HepG2 (cell line): ENCODE results near the gene LURAP1L. TPM values are rescaled to one million over a fixed set of nuclear protein-coding genes. Genes with fewer than 3 reads are reported as not detected.

Source experiments
- ATF4 ChIP-seq, 2 experiments: fragments of 450-650 bp in 1 of 2; sonication (generic) in 1 of 2; formaldehyde crosslinking; IDR thresholded peaks; 2 replicates each; pipeline versions ENCODE4 v1.5.0 to v1.8.0; 2020 to 2022; ENCODE audit warnings: mild to moderate bottlenecking in 1 of 2, missing genetic modification reagents in 1 of 2
- BORCS8-MEF2B ChIP-seq: sonication (generic); formaldehyde crosslinking; IDR thresholded peaks from 2 replicates; pipeline ENCODE4 v1.8.0; 2022; ENCODE audit warnings: mild to moderate bottlenecking, missing genetic modification reagents
- EP300 ChIP-seq, 3 experiments: sonication (generic) in 1 of 3; formaldehyde crosslinking in 1 of 3; IDR thresholded peaks; 2 replicates each; pipeline versions ENCODE4 v1.5.1 to v1.6.1; 2011 to 2020; ENCODE audit warnings: low read depth in 2 of 3, low read length in 2 of 3, borderline replicate concordance in 1 of 3, improper control_type of control experiment in 1 of 3, mild to moderate bottlenecking in 1 of 3, missing genetic modification reagents in 1 of 3, moderate library complexity in 1 of 3
- ISL2 ChIP-seq: sonication (generic); formaldehyde crosslinking; IDR thresholded peaks from 2 replicates; pipeline ENCODE4 v1.5.0; 2020; ENCODE audit warnings: missing genetic modification reagents
- NFYB ChIP-seq: sonication (generic); formaldehyde crosslinking; IDR thresholded peaks from 2 replicates; pipeline ENCODE4 v1.4.0; 2020; ENCODE audit warnings: missing genetic modification reagents
- PAWR ChIP-seq: sonication (generic); formaldehyde crosslinking; IDR thresholded peaks from 2 replicates; pipeline ENCODE4 v1.4.0; 2020; ENCODE audit warnings: missing genetic modification reagents, mild to moderate bottlenecking, borderline replicate concordance
- PITX1 ChIP-seq: sonication (generic); formaldehyde crosslinking; IDR thresholded peaks from 2 replicates; pipeline ENCODE4 v1.5.1; 2020; ENCODE audit warnings: mild to moderate bottlenecking, missing genetic modification reagents
- SKI ChIP-seq: fragments of 450-650 bp; IDR thresholded peaks from one replicate; pipeline ENCODE4 v1.6.1; 2018; ENCODE audit warnings: mild to moderate bottlenecking; ENCODE audit not compliant: partially characterized antibody
- SRF ChIP-seq: IDR thresholded peaks from 2 replicates; pipeline ENCODE4 v1.6.1; 2011; ENCODE audit warnings: mild to moderate bottlenecking, low read depth, low read length, moderate library complexity
- ZFY ChIP-seq: sonication (generic); formaldehyde crosslinking; IDR thresholded peaks from 2 replicates; pipeline ENCODE4 v1.4.0; 2020; ENCODE audit warnings: missing genetic modification reagents
- ZKSCAN5 ChIP-seq: sonication (generic); formaldehyde crosslinking; IDR thresholded peaks from 2 replicates; pipeline ENCODE4 v1.5.1; 2020; ENCODE audit warnings: mild to moderate bottlenecking, missing genetic modification reagents
- ZNF142 ChIP-seq: sonication (generic); formaldehyde crosslinking; IDR thresholded peaks from 2 replicates; pipeline ENCODE4 v1.4.0; 2020; ENCODE audit warnings: missing genetic modification reagents
- ZNF383 ChIP-seq: sonication (generic); formaldehyde crosslinking; IDR thresholded peaks from 2 replicates; pipeline ENCODE4 v1.4.0; 2020; ENCODE audit warnings: missing genetic modification reagents, mild to moderate bottlenecking, borderline replicate concordance
- ZNF616 ChIP-seq: sonication (generic); formaldehyde crosslinking; IDR thresholded peaks from 2 replicates; pipeline ENCODE4 v1.5.0; 2020; ENCODE audit warnings: low read depth, mild to moderate bottlenecking, missing genetic modification reagents
- ZNF7 ChIP-seq: IDR thresholded peaks from 2 replicates; pipeline ENCODE4 v1.6.1; 2016; ENCODE audit warnings: missing biosample characterization, missing genetic modification reagents
- ZNF709 ChIP-seq: sonication (generic); formaldehyde crosslinking; IDR thresholded peaks from 2 replicates; pipeline ENCODE4 v1.5.0; 2020; ENCODE audit warnings: mild to moderate bottlenecking, missing genetic modification reagents
- ZNF878 ChIP-seq: sonication (generic); formaldehyde crosslinking; IDR thresholded peaks from 2 replicates; pipeline ENCODE4 v1.8.1; 2023; ENCODE audit warnings: mild to moderate bottlenecking, missing genetic modification reagents, moderate library complexity
- polyA plus RNA-seq, 8 experiments: library from polyadenylated mRNA; depleted of rRNA in 3 of 8; stranded (reverse) in 7 of 8; unstranded in 1 of 8; fragments of >200 nt; fragmentation: Illumina TruSeq in 4 of 8; extraction: Trizol in 4 of 8; gene quantifications; 2 replicates each; pipeline versions ENCODE4 v1.2.1 to v1.2.3, GENCODE V29; 2011 to 2016; ENCODE audit warnings: low read depth in 4 of 8, missing spikeins in 1 of 8, mixed read lengths in 1 of 8; ENCODE audit not compliant: insufficient read depth in 1 of 8
- total RNA-seq, 5 experiments: library from RNA; depleted of rRNA; stranded (reverse); fragments of >200 nt; fragmentation: Illumina TruSeq; extraction: Trizol; gene quantifications; 2 replicates each; pipeline ENCODE4 v1.2.3, GENCODE V29; 2016; ENCODE audit warnings: low read depth in 1 of 5
- TF ChIP-seq, protein P1 (sequence below): IDR thresholded peaks from 2 replicates; pipeline ENCODE4 v1.6.1; 2016
- TF ChIP-seq, protein P2 (sequence below): sonication (generic); formaldehyde crosslinking; IDR thresholded peaks from 2 replicates; pipeline ENCODE4 v1.5.0; 2020; ENCODE audit warnings: mild to moderate bottlenecking, missing genetic modification reagents, borderline replicate concordance

LURAP1L gene
- total and polyA plus RNA-seq, 2 of the 13 experiments (the other 11 are each of a cell fraction or from before 2014, with no cell fraction given): 6.7 to 16.6 TPM

DNA sequence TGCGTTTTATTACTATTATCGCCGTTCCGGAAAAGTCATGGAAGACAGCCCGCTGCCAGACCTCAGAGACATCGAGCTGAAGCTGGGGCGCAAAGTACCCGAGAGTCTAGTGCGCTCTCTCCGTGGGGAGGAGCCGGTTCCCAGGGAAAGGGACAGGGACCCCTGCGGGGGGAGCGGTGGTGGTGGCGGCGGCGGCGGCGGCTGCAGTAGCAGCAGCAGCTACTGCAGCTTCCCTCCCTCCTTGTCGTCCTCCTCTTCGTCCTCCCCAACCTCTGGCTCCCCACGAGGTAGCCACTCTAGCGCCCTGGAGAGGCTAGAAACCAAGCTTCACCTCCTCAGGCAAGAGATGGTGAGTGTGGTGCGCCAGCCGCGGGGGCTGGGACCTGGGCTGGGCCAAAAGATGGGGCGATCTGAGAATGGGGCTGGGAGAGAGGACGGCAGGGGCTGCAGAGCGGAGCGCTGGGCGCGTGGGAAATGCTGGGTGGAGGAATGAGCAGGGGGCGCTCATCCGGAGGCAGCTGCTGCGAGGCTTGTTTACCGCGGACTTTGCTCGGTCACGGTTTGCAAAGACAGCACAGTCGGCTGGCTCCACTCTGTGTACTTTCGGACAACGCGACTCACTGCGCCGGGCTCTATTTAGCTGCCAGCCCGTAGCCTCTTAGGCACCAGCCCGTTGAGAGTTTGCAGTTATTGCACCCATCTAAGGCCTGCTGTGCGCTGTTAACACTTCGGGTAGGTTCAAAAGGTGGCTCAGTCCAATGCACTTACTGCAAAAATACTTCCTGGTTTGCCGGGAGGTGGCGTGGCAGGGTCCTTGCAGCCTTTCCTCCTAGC is 1.1 kb downstream of the LURAP1L start (continued):
- TF ChIP-seq, protein P1, sequence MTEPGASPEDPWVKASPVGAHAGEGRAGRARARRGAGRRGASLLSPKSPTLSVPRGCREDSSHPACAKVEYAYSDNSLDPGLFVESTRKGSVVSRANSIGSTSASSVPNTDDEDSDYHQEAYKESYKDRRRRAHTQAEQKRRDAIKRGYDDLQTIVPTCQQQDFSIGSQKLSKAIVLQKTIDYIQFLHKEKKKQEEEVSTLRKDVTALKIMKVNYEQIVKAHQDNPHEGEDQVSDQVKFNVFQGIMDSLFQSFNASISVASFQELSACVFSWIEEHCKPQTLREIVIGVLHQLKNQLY (CRISPR knock-in tag): 0 out of 2 replicates have a peak, but pooled peaks have one; percentile 8
- TF ChIP-seq ZNF7 (CRISPR knock-in tag): peak; percentile 96
- TF ChIP-seq, protein P2, sequence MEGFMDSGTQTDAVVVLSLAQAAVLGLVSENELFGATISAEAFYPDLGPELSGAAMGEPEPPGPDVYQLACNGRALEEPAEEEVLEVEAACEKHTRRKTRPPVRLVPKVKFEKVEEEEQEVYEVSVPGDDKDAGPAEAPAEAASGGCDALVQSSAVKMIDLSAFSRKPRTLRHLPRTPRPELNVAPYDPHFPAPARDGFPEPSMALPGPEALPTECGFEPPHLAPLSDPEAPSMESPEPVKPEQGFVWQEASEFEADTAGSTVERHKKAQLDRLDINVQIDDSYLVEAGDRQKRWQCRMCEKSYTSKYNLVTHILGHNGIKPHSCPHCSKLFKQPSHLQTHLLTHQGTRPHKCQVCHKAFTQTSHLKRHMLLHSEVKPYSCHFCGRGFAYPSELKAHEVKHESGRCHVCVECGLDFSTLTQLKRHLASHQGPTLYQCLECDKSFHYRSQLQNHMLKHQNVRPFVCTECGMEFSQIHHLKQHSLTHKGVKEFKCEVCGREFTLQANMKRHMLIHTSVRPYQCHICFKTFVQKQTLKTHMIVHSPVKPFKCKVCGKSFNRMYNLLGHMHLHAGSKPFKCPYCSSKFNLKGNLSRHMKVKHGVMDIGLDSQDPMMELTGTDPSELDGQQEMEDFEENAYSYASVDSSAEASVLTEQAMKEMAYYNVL (CRISPR knock-in tag): peak; percentile 80; the same call in 1 of the 2 replicates
- peak; percentile 83 for TF ChIP-seq ZNF142 (CRISPR knock-in tag)
- TF ChIP-seq EP300 (IDR thresholded peaks at IDR 0.05; ENCODE audit: low read depth in 2 of 2, low read length in 2 of 2): peak; percentile 60 to 67; a peak in 2 of 4 replicates
- TF ChIP-seq EP300 (CRISPR knock-in tag; IDR thresholded peaks at IDR 0.05; ENCODE audit: borderline replicate concordance): peak; percentile 43; the same call in 1 of the 2 replicates
- peak; percentile 23 for TF ChIP-seq ZNF878 (CRISPR knock-in tag)
- peak; percentile 86 for TF ChIP-seq BORCS8-MEF2B (CRISPR knock-in tag)
- no peak for TF ChIP-seq ZKSCAN5 (CRISPR knock-in tag)
- TF ChIP-seq SKI: peak; percentile 69
- TF ChIP-seq ZNF709 (CRISPR knock-in tag): peak; percentile 71; the same call in 1 of the 2 replicates
- 0 out of 2 replicates have a peak, but pooled peaks have one; percentile 67 for TF ChIP-seq PAWR
- TF ChIP-seq ZNF616 (CRISPR knock-in tag): no peak; the same call in 1 of the 2 replicates
- TF ChIP-seq ZNF383 (CRISPR knock-in tag): peak; percentile 39; the same call in 1 of the 2 replicates
- TF ChIP-seq NFYB (CRISPR knock-in tag): no peak
- peak in 1 of 2 experiments; percentile 63; a peak in 1 of 4 replicates for TF ChIP-seq ATF4 (CRISPR knock-in tag; IDR thresholded peaks at IDR 0.05)
- peak; percentile 77 for TF ChIP-seq ZFY (CRISPR knock-in tag)
- peak; percentile 80; the same call in 1 of the 2 replicates for TF ChIP-seq ISL2 (CRISPR knock-in tag)
- peak; percentile 79 for TF ChIP-seq PITX1
- TF ChIP-seq SRF: no peak
